ENCODE results near the gene NPTX1. TPM values are rescaled to one million over a fixed set of nuclear protein-coding genes. Genes with fewer than 3 reads are reported as not detected.

Gene NPTX1
- total RNA-seq, 4 donors from 2014 or later: 0.21 to 0.59 TPM; not detected in 2

- Histone ChIP-seq H3K27ac (no peak overlapping the region), H3K4me1 (peaks cover 0 to 9% (median 0%) of the 10 kb centered on the region in 4 donors), H3K36me3 (peaks cover 0 to 5% (median 0%) of the 10 kb centered on the region in 3 donors), H3K27me3 (no peaks in the 10 kb centered on the region), H3K4me3 (no peak overlapping the region), H3K9me3 (no peaks in the 10 kb centered on the region)
- 72 to 73% methylated on average over 12 of the region's 12 CpGs for WGBS, 2 donors
- no peak for DNase-seq (ENCODE audit: low spot score in 2 of 2)
- no peak for TF ChIP-seq CTCF (IDR thresholded peaks at IDR 0.05)
- TF ChIP-seq POLR2A (IDR thresholded peaks at IDR 0.05): no peak
- no peak for TF ChIP-seq EP300 (IDR thresholded peaks at IDR 0.05)
These were observed 29.6 kb downstream of the NPTX1 start for GRCh38 chr17:80446645-80447405.

- no peak for DNase-seq (ENCODE audit: low spot score in 2 of 2)
- no peak for TF ChIP-seq POLR2A (IDR thresholded peaks at IDR 0.05)
- WGBS, 2 donors: 55% methylated on average over 3 of the region's 10 CpGs; no CpG with 5 or more reads in 1 of the 2 donors
- H3K36me3 ChIP-seq: peaks cover 0 to 11% (median 0%) of the 10 kb centered on the region in 3 donors
- no peak overlapping the region for H3K4me3 ChIP-seq
- peaks cover 0 to 9% (median 0%) of the 10 kb centered on the region in 4 donors for H3K4me1 ChIP-seq
- H3K9me3 ChIP-seq: no peaks in the 10 kb centered on the region
- no peaks in the 10 kb centered on the region for H3K27me3 ChIP-seq
- H3K27ac ChIP-seq: no peak overlapping the region
These were observed 30.7 kb downstream of the NPTX1 start for GRCh38 chr17:80445726-80446110.

- TF ChIP-seq CTCF (IDR thresholded peaks at IDR 0.05): no peak
- no peak for TF ChIP-seq EP300 (IDR thresholded peaks at IDR 0.05)
- TF ChIP-seq POLR2A (IDR thresholded peaks at IDR 0.05): no peak
- no peak for DNase-seq (ENCODE audit: low spot score in 2 of 2)
- WGBS, 2 donors: 49 to 59% methylated on average over 7 to 10 of the region's 26 CpGs
- H3K4me3 ChIP-seq: no peak overlapping the region
- no peak overlapping the region for H3K27ac ChIP-seq
- no peaks in the 10 kb centered on the region for H3K9me3 ChIP-seq
- peaks cover 0 to 9% (median 0%) of the 10 kb centered on the region in 4 donors for H3K4me1 ChIP-seq
- H3K27me3 ChIP-seq: no peaks in the 10 kb centered on the region
- H3K36me3 ChIP-seq: peaks cover 0 to 11% (median 0%) of the 10 kb centered on the region in 3 donors
These were observed 31.2 kb downstream of the NPTX1 start for GRCh38 chr17:80445007-80445725.

GRCh38 chr17:80444644-80444979 is 31.8 kb downstream of the NPTX1 start:
- TF ChIP-seq EP300 (IDR thresholded peaks at IDR 0.05): no peak
- TF ChIP-seq CTCF (IDR thresholded peaks at IDR 0.05): no peak
- TF ChIP-seq POLR2A (IDR thresholded peaks at IDR 0.05): no peak
- Histone ChIP-seq H3K4me3 (no peak overlapping the region), H3K36me3 (peaks cover 0 to 11% (median 0%) of the 10 kb centered on the region in 3 donors), H3K9me3 (no peaks in the 10 kb centered on the region), H3K27me3 (no peaks in the 10 kb centered on the region), H3K4me1 (peaks cover 0 to 9% (median 0%) of the 10 kb centered on the region in 4 donors), H3K27ac (no peak overlapping the region)
- WGBS, 2 donors: 43 to 45% methylated on average over 4 to 5 of the region's 6 CpGs
- no peak for DNase-seq (ENCODE audit: low spot score in 2 of 2)

GRCh38 chr17:80443916-80444643 is 32.3 kb downstream of the NPTX1 start:
- H3K27ac ChIP-seq: no peak overlapping the region
- no peak for DNase-seq (ENCODE audit: low spot score in 2 of 2)
- TF ChIP-seq CTCF (IDR thresholded peaks at IDR 0.05): no peak
- no peak for TF ChIP-seq EP300 (IDR thresholded peaks at IDR 0.05)
- no peak for TF ChIP-seq POLR2A (IDR thresholded peaks at IDR 0.05)
- H3K27me3 ChIP-seq: no peaks in the 10 kb centered on the region
- H3K36me3 ChIP-seq: peaks cover 0 to 12% (median 0%) of the 10 kb centered on the region in 3 donors
- H3K4me3 ChIP-seq: no peak overlapping the region
- H3K9me3 ChIP-seq: no peaks in the 10 kb centered on the region
- 31 to 34% methylated on average over 22 to 31 of the region's 31 CpGs for WGBS, 2 donors
- peaks cover 0 to 9% (median 0%) of the 10 kb centered on the region in 4 donors for H3K4me1 ChIP-seq

Data from tibial nerve (tissue), 4 donors.